GM18951 (cell line): ENCODE results near the gene FERMT1.
"Not testable (repeated sequence)": the region's sequence is repeated elsewhere in the genome, so short reads cannot be mapped to it uniquely, and the experiment has no call there.

Experiments used
- POLR2A ChIP-seq: IDR thresholded peaks from 4 replicates; pipeline ENCODE4 v1.6.1; 2011; ENCODE audit warnings: mild to moderate bottlenecking; ENCODE audit not compliant: insufficient read length, insufficient read depth; ENCODE audit errors: extremely low read depth
- in situ Hi-C: fragments of 300-500 bp; cut with MboI; formaldehyde crosslinking; loops from one replicate; pipeline ENCODE4 v1.12.0; 2022; ENCODE audit warnings: low sequenced_read_pairs, mixed read lengths, inconsistent platforms; ENCODE audit not compliant: unreplicated experiment

Gene FERMT1

DNA sequence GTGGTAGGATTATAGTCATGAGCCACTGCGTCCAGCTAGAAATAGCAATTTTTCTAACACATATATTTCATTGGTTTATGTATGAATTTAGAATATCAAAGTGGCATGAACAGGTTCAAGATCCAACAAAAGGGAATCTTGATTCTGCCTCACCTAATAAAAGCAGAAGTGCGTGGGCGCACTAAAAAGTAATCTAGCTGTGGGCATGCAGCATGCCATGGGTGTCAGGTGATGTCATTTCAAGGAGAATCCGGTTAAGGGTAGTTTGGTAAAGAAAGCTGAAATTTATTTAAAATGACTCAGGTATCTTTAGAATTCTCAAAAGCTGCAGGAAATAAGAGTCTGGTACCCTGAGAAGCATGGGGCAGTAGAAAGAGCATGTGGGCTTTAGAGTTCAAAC lies 86.6 kb downstream of the FERMT1 start:
- no peak for TF ChIP-seq POLR2A
- in situ Hi-C loops, result no loop called here

GRCh38 chr20:6034134-6034969 lies 88.5 kb downstream of the FERMT1 start:
- TF ChIP-seq POLR2A, result no peak
- in situ Hi-C loops, result no loop called here

DNA sequence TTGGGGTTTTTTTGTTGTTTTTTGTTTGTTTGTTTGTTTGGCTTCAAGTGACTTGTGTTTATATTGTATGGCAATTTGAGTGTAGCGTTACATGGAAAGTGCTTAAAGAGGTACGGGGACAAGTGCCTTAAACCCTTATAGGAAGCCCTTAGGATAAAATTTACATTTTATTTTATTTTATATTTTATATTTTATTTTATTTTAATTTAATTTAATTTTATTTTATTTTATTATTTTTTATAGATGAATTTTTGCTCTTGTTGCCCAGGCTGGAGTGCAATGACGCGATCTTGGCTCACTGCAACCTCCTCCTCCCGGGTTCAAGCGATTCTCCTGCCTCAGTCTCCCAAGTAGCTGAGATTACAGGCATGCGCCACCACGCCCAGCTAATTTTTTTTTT lies 89.9 kb downstream of the FERMT1 start:
- in situ Hi-C loops, result not testable (repeated sequence)

DNA sequence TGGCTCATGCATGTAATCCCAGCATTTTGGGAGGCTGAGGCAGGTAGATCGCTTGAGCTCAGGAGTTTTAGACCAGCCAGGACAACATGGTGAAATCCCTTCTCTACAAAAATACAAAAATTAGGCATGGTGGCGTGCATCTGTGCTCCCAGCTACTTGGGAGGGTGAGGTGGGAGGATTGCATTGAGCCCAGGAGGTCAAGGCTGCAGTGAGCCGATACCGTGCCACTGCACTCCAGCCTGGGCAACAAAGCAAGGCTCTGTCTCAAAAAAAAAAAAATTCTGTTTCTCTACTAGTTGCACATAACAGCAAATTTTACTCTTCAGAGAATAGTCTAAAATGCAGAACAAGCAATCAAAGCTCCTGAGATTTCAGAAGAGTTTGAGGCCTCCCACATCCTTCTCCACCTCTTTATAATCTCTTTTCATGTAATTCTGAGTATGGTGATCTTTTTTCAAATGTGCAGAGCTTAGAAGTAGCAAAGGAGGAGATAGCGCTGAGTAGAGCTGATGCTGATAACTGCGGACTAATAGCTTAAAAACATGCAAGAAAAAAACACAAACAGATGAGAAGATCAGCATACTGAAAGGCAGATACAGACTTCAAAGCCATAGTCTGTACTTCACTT lies 92.3 kb downstream of the FERMT1 start:
- in situ Hi-C loops, result no loop called here
- no peak for TF ChIP-seq POLR2A

DNA sequence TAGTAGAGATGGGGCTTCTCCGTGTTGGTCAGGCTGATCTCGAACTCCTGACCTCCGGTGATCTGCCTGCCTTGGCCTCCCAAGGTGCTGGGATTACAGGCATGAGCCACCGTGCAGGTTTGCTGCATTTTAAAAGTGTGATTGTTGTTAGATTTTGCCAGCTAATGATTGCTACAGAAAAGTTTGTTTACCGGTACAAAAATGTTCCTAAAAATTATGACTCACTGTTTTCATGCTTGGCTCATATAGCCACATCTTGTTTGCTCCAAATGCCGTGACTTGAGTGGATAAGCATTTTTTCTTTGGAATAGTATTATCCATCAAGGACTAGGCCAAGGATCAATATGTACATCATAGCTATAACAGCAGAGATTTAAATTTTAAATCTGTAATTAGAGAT lies 93.3 kb downstream of the FERMT1 start:
- in situ Hi-C loops, result no loop called here
- no peak for TF ChIP-seq POLR2A

GRCh38 chr20:6028818-6029217 lies 94.0 kb downstream of the FERMT1 start:
- no peak for TF ChIP-seq POLR2A
- in situ Hi-C loops, result no loop called here

DNA sequence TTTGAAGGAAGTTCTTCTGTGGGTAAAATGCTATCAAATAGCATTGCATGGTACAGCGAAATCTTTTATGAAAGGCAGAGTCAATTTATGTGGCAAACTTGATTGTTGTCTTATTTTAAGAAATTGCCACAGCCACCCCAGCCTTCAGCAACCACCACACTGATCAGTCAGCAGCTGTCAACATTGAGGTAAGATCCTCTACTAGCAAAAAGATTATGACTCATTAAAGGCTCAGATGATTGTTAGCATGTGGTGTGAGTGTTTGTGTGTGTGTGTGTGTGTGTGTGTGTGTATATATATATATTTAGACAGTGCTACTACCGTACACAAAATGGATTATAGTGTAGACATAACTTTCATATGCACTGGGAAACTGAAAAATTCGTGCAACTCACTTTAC lies 96.8 kb downstream of the FERMT1 start:
- TF ChIP-seq POLR2A, result no peak
- in situ Hi-C loops, result no loop called here
